ENCODE results near the gene DNAJC6. TPM values are rescaled to one million over a fixed set of nuclear protein-coding genes. Genes with fewer than 3 reads are reported as not detected.
A peak's percentile ranks its signal among the peaks of the same experiment; 100 is the strongest.
"Not testable (repeated sequence)": the region's sequence is repeated elsewhere in the genome, so short reads cannot be mapped to it uniquely, and the experiment has no call there.

DNAJC6 gene
- total RNA-seq, 1 donor: 19.7 TPM

DNA sequence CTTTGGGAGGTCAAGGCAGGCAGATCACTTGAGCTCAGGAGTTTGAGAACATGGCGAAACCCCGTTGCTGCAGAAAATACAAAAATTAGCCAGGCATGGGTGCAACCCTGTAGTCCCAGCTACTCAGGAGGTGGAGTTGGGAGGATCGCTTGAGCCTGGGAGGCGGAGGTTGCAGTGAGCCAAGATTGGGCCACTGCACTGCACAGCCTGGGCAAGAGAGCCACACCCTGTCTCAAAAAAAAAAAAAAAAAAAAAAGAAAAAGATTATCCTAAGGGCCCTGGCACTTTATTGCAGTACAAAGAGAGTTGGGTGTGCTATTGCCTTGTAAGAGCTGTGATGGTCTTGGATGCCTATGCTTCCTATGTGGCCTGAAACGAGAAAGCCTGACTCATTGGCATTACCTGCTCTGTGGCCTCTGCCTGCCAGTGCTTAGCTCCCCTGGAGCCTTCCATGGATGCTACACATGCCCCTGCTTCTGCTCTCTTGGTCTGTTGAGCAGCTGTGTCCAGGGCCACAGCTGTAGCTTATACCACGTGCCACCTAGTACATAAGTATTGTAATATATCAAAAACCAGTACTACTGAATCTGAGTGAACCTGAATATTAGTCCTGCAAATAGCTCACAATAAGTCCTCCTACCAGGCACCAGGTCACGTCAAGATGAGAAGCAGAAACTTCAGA, 45.8 kb downstream of the DNAJC6 start:
- no peak for DNase-seq (ENCODE audit: low read depth in 2 of 3, low spot score in 2 of 3)

DNA sequence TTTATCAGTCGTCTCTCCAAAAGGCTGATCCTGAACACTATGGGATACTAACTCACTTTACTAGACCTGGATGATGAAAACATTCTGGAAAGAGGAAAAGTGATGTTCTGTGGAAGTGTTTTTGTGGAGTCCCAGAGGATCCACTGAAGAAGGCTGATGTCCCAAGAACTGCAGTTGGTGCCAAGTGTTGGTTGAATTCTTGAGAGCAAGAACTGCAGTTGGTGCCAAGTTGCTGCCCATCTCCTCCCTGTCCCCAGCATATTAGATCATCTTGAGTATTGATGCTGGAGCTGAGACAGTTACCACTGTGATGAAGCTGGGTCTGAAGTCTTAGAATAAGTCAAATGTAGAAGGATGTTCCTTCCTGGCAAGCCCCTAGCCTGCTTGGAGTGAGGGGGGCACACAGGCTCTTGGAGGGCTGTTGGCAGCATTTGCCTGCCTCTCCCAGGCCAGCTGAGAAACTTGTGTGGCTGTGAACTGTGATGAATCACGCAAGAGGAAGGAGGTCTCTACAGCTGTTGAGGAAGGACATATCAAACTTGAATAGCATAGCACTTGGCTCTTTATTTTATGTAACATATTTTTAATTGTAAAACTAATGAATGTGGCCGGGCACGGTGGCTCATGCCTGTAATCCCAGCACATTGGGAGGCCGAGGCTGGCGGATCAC, 48.1 kb downstream of the DNAJC6 start:
- DNase-seq (ENCODE audit: low read depth in 2 of 3, low spot score in 2 of 3): peak in 1 of 3 donors; percentile 5

DNA sequence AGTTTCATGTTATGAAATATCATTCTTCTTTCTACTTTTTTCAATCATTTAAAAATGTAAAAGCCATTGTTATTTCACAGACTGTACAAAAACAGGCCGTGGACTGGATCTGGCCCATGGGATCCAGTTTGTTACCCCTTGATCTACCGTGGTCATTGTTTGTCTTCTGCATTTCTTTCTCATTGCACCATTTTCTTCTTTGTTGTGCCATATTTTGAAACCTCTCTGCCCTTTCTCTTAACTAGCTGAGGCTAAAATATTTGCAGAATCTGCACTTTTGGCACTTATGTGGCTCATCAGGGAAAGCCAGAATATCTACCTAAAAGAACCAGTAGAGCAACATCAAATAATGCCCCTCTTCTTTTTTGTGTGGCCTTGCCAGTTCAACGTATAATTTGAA, 50.5 kb downstream of the DNAJC6 start:
- no peak for DNase-seq (ENCODE audit: low read depth in 2 of 3, low spot score in 2 of 3)

DNA sequence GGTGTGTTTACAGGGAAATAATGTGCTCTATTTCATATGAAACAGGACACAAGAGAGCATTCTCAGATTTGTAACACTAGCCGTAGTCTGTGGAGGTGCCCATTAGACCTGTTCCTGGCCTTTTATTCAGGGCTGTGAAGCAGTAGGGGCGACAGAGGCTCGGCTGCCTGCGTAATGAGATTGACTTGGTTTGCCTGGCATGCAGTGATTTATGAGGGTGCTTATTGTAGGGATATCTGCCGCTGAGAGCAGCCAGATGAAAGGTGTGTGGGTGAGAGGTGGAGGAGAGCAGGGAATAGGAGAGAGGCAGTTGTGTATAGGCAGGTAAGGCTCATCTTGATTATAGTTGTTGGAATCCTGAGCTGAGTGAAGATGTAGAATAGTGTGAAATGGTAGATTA, 51.3 kb downstream of the DNAJC6 start:
- no peak for DNase-seq (ENCODE audit: low read depth in 2 of 3, low spot score in 2 of 3)

- no peak for DNase-seq (ENCODE audit: low read depth in 2 of 3, low spot score in 2 of 3)
Observed at GRCh38 chr1:65362545-65362944, 53.2 kb downstream of the DNAJC6 start.

GRCh38 chr1:65363484-65363883, 54.1 kb downstream of the DNAJC6 start:
- no peak for DNase-seq (ENCODE audit: low read depth in 2 of 3, low spot score in 2 of 3)

GRCh38 chr1:65368403-65368802, 59.1 kb downstream of the DNAJC6 start:
- DNase-seq (ENCODE audit: low read depth in 2 of 3, low spot score in 2 of 3): no peak

DNA sequence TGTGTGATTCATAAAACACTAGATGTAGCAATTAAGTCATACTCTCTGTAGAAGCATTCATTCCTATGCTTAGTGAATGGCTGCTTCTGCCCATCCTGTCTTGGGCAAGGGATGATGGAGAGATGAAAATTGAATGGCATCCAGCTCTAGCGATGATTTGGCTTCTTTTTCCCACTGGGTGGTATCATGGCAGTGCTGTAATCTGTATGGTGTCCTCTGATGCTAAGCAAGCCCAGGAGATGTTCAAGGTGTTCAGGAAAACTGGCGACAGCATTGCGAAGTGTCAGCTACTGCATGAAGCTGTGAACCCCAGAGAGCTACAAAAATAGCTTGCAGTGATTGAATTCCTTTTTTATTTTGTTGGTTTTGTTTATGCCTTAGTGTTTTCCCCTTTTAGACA, 62.2 kb downstream of the DNAJC6 start:
- no peak for DNase-seq (ENCODE audit: low read depth in 2 of 3, low spot score in 2 of 3)

GRCh38 chr1:65372557-65372956, 63.2 kb downstream of the DNAJC6 start:
- peak in 1 of 3 donors; percentile 13 for DNase-seq (ENCODE audit: low read depth in 2 of 3, low spot score in 2 of 3)

GRCh38 chr1:65377496-65378246, 68.3 kb downstream of the DNAJC6 start:
- DNase-seq (ENCODE audit: low read depth in 2 of 3, low spot score in 2 of 3): no peak

- DNase-seq (ENCODE audit: low read depth in 2 of 3, low spot score in 2 of 3): no peak
Observed at GRCh38 chr1:65378247-65378946, 69.1 kb downstream of the DNAJC6 start.

- DNase-seq (ENCODE audit: low read depth in 2 of 3, low spot score in 2 of 3): not testable (repeated sequence)
Observed at GRCh38 chr1:65384426-65384825, 75.1 kb downstream of the DNAJC6 start.

- DNase-seq (ENCODE audit: low read depth in 2 of 3, low spot score in 2 of 3): no peak
Observed at GRCh38 chr1:65386439-65386838, 77.1 kb downstream of the DNAJC6 start.

GRCh38 chr1:65387821-65388220, 78.5 kb downstream of the DNAJC6 start:
- DNase-seq (ENCODE audit: low read depth in 2 of 3, low spot score in 2 of 3): no peak

DNA sequence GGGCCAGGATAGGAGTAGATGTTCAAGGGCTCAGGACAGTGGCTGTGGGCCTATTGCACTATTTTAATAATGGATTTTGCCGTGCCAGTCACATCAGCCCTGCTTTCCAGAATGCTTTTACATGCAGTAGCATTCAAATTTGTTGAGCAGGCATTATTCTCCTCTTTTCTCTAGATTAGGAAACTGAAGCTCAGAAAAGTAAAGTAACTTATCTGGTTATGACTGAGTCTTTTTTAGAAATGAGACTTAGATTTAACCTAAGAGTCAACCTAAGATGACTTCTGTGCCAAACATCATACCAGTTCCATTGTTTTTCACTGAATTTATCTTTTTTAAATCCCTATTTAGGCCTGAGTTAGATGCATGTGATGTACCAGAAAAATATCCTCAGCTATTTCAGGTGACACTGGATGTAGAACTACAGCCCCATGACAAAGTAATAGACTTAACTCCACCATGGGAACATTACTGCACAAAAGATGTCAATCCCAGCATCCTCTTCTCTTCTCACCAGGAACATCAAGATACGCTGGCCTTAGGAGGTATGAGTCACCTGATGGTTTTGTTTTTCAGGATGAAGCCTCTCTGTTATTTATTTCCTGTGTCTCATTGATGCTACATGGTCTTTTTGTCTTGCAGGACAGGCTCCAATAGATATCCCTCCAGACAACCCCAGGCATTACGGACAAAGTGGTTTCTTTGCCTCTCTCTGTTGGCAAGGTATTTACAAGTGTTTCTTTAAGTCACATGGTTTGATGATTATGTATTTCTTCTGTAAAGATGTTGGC, 79.8 kb downstream of the DNAJC6 start:
- DNase-seq (ENCODE audit: low read depth in 2 of 3, low spot score in 2 of 3): no peak

GRCh38 chr1:65392497-65392896, 83.2 kb downstream of the DNAJC6 start:
- no peak for DNase-seq (ENCODE audit: low read depth in 2 of 3, low spot score in 2 of 3)

DNA sequence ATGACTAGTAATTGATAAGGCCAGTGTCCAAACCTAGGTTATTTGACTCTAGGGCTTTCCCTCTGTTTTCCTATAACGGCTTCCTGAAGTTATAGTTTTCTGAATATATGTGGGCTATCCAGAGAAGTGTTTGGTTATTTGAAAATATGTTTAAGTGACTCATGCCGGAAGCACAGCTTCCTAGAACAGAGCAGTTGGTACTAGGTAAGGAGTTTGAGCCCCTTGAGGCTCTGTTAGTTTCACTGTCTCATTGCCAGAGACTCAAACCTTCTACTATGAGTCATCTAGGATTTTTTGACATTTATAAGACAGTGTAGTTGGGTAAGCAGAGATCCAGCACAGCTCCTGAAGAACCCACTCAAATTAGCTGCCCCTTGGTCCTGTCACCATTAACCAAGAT, 84.0 kb downstream of the DNAJC6 start:
- no peak for DNase-seq (ENCODE audit: low read depth in 2 of 3, low spot score in 2 of 3)

DNA sequence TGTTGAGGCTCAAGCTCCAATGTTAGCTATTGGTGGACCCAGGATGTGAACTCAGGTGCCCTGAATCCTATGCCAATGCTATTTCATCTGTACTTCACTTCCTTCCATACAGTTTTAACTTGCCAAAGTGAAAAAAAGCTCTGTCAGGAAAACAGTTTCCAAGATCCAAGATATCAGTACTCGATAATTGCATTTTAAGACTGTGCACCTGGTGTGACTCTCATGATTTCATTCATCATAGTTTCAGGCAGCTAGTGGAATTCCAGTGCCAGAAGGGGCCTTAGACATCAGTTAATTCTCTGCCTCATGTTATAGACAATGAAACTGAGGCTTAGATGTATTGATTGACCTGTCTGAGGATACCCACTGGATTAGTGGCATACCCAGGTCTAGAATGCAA, 84.6 kb downstream of the DNAJC6 start:
- no peak for DNase-seq (ENCODE audit: low read depth in 2 of 3, low spot score in 2 of 3)

- DNase-seq (ENCODE audit: low read depth in 2 of 3, low spot score in 2 of 3): no peak
Observed at GRCh38 chr1:65395887-65396612, 86.7 kb downstream of the DNAJC6 start.

DNA sequence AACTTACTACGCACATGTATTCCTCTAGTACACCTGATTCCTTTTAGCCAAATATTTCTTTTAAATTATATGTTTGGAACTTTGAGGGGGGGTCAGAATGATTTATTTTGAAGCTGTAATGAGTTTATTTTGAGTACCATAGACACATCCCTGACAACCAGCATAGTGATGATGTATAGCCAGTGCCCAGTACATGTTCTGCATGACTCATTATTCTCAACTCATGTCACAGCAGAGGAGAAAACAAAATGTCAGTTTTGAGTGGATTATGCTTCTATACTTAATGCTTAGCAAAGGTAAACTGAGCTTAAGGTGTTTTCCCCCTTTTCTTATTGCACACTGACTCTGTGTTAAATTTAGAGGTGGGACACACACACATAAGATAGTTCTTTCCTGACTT, 88.7 kb downstream of the DNAJC6 start:
- DNase-seq (ENCODE audit: low read depth in 2 of 3, low spot score in 2 of 3): no peak

All from hematopoietic multipotent progenitor cell (in vitro differentiated cells).